GM21619 (cell line): ENCODE results near the gene HOPX.
"Not testable (repeated sequence)": the region's sequence is repeated elsewhere in the genome, so short reads cannot be mapped to it uniquely, and the experiment has no call there.

Experiments used
- ATAC-seq: cut with Tn5 transposase; IDR thresholded peaks from one replicate; pipeline ENCODE4 v1.9.1; 2021; ENCODE audit not compliant: unreplicated experiment

Gene HOPX

DNA sequence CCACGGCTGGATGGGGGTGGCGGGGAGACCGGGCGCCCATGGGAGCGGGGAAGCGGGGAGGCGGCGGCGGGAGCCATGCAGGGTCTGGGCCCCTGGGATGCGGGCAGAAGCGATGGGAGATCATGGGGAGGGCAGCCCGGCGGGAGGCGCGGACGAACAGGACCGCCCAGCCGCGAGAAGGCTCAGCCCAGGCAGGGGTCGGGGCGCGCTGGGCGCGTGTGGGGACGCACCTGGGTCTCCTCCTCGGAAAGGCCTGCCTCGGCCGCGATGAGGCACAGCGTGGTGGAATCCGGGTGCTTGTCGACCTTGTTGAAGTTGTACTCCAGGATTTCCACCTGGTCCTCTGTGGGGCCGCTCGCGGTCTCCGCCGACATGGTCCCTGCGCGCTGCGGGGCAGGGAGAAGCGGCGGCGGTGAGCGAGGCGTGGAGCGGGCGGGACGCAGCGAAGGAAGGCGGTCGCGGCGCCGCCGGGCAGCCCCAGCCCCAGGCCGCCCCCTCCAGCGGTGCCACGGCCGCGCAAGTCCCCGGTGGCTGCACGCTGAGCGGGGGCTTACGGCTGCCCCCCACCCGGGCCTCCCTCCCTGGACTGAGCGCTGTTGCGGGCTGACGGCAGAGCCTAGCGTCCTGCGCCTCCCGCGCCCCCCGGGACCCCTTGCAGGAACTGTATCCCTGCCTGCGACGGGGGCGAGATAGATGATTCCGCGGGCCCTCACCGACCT is 25.3 kb downstream of the HOPX start:
- ATAC-seq = no peak

GRCh38 chr4:56655209-56655626 is 25.9 kb downstream of the HOPX start:
- no peak for ATAC-seq

DNA sequence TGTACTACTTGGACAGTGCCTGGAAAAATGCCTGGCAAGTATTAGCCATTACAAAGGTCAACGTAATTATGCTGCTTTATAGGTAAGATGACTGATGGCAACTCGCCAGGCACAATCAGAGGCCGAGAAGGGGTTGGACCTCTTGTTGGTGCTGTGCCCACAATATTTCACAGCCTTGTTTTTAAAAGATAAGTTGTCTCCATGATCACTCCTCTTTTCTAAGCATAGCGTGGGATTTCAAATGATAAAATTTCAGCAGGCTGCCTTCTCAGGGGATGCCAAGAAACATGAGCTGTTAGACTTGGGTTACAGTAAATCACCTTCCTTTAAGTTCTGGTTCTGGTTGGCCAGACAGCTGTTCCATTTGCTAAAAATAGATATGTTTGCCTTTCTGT is 26.9 kb downstream of the HOPX start:
- no peak for ATAC-seq

DNA sequence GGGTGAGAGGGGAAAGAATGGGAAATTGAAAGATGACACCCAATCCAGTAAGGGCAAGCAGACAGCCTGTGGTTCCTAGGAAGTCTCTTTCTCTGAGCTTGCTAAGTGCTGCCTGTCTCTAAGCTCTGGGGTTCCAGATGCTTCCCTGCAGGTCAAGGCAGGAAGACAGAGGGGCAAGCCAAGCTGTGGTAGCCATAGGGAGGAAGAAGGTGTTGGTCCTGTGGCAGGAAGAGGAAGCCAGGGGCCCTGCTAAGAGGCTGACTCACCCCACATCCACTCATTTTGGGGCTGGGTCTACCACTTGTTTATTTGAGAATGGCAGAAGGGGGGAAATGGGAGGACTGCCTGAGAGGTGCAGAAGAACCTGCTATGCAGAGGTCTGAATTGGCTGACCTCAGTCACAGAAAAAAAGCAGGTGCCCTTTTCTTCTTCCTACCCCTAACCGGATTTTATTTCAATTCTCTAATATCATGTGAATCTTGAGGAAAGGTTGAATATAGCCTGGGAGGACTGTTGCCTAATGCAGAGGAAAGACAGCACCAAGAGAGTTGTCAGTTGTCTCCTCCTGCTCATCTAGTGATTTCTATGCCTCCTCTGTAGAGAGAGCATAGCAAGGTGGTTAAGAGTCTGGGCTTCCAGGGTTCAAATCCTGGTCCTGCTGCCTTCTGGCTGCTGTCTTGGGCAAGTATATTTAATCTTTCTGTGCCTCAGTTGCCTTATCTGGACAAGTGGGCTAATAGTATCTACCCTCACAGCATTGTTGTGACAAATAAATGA is 27.4 kb downstream of the HOPX start:
- no peak for ATAC-seq

DNA sequence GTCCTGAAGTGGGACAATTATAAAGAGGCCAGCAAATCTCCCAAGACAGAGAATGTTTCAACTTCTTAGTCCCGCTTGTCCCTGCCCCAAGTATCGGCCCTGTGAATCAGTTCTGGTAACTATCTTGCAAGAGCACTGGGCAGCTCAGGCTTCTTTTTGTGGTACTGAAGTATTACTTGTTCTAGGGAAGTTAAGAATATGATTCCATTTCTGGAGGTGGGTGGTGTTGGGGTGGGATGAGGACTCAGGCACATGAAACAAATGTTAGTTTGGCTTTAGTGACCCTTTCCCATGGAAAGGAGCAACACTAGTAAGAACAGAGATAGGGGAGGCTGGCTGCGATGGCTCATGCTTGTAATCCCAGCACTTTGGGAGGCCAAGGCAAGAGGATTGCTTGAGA is 28.9 kb downstream of the HOPX start:
- no peak for ATAC-seq

- no peak for ATAC-seq
Measured at GRCh38 chr4:56651056-56651350, 30.1 kb downstream of the HOPX start.

DNA sequence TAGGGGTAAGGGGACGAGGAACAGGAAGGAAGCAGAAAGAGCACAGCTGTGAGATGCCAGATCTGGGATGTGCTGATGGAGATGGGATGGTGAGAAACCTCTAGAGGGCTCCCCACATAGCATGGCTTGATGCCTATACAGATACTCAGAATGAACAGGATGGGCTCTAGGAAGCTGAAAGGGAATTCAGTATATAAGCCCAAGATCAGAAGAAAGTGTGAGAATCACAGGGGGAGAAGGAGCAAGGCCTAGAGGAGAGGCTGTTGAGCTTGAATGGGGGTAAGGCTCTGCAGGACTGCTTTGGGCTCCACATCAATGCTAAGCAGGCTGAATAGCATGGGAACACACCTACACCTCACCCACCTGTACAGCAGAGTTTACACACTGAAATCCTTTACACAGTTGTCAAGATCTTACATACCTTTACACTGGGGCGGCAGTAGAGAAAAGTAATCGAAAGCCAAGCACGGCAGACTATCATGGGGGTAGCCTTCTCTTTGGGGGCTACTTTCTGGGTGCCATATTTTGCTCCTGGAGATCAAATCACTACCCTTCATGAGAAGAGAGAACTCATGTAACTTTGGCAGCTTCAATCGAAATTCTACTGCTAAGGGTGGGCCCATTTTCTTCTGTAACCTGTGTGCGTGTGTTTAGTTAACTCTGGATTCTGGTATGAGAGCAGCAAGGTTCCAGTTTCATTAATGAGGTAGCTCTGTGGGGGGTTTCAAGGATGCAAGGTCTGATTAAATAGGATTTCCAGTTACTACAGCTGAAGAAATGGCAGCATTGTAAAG is 30.6 kb downstream of the HOPX start:
- ATAC-seq = no peak

GRCh38 chr4:56649445-56650261 is 31.4 kb downstream of the HOPX start:
- ATAC-seq = no peak

- ATAC-seq = no peak
Measured at GRCh38 chr4:56648824-56649151, 32.3 kb downstream of the HOPX start.

DNA sequence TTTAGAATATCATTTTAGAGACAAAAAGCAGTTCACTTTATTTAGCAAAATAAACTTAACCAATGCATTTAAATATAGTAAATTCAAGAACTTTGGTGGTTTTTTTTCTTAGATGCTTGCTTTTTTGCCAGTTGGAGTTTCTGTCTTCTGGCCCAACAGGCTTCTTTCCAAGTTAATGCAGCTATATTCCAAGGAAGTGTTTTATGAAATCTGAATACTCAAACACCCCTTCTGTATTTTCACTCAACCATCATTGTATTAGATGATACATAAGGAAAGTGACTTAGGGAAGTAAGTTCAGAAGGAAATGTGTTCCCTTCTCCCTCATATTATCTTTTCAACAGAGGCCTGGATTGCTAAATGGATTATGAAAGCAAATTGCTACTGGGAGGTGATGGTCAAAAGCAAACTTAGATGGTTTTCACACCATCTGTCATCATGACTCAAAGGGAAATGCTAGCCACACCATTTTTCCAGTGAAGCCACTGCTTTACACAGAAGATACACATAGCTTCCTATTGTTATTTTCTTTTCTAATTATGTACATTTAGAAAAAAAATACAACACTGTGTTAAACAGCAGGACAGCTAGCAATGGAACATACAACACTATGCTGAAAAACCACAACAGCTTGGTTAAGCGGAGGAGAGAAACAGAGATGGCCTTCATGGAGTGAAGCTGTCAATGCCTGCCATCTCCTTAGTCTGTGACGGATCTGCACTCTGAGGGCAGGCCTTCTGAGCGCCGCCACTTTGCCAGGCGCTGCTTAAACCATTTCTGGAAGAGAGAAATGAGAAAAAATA is 32.9 kb downstream of the HOPX start:
- ATAC-seq = no peak

GRCh38 chr4:56646341-56646740 is 34.8 kb downstream of the HOPX start:
- no peak for ATAC-seq

GRCh38 chr4:56643596-56643995 is 37.5 kb downstream of the HOPX start:
- no peak for ATAC-seq

- ATAC-seq = no peak
Measured at GRCh38 chr4:56641494-56642051, 39.5 kb downstream of the HOPX start.

- ATAC-seq = no peak
Measured at GRCh38 chr4:56640621-56641493, 40.2 kb downstream of the HOPX start.

GRCh38 chr4:56637791-56638190 is 43.3 kb downstream of the HOPX start:
- no peak for ATAC-seq

- ATAC-seq = no peak
Measured at GRCh38 chr4:56637154-56637553, 43.9 kb downstream of the HOPX start.

DNA sequence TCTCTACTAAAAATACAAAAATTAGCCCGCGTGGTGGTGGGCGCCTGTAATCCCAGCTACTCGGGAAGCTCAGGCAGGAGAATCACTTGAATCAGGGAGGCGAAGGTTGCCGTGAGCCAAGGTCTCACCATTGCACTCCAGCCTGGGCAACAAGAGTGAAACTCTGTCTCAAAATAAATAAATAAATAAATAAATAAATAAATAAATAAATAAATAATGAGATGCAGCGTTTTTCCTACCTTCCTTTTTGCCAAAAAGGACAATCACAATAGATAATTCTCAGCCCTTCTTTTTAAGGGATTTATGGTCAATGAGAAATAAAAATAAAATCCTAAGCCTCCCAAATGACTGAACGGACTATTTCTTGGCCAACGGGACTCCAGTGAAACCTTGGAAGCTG is 46.1 kb downstream of the HOPX start:
- ATAC-seq = not testable (repeated sequence)

- ATAC-seq = no peak
Measured at GRCh38 chr4:56633486-56633885, 47.6 kb downstream of the HOPX start.
